ENCODE data around the gene KDSR.
"Not testable (repeated sequence)": the region's sequence is repeated elsewhere in the genome, so short reads cannot be mapped to it uniquely, and the experiment has no call there.

The KDSR gene

GRCh38 chr18:63365876-63366212, 1.2 kb downstream of the KDSR start:
- no peak for DNase-seq

DNA sequence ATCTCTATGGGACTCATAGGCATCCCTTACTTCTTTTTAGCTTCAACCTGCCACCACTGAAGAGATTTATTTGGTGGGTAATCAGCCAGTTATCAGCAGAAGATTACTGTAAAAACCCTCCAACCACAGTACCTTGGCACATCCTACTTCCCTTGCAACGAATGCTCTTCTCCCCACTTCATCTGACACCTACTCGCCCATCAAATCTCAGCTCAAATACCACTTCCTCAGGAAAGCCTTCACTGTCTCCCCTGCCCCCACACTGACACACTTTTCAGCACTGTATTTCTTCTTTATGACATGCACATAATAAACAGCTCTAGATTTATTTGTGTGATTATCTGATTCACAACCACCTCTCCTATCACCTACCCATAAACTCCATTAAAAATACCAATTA, 3.1 kb downstream of the KDSR start:
- DNase-seq, result no peak

DNA sequence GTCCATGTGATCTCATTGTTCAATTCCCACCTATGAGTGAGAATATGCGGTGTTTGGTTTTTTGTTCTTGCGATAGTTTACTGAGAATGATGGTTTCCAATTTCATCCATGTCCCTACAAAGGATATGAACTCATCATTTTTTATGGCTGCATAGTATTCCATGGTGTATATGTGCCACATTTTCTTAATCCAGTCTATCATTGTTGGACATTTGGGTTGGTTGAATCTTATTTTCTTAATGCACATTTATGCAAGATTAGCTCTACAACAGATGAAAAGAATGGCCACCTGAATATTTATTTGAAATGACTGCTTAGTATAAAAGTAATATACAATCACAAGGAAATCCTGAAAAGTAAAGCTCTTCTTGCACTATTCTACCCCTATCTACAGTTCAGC, 3.6 kb downstream of the KDSR start:
- not testable (repeated sequence) for DNase-seq

DNA sequence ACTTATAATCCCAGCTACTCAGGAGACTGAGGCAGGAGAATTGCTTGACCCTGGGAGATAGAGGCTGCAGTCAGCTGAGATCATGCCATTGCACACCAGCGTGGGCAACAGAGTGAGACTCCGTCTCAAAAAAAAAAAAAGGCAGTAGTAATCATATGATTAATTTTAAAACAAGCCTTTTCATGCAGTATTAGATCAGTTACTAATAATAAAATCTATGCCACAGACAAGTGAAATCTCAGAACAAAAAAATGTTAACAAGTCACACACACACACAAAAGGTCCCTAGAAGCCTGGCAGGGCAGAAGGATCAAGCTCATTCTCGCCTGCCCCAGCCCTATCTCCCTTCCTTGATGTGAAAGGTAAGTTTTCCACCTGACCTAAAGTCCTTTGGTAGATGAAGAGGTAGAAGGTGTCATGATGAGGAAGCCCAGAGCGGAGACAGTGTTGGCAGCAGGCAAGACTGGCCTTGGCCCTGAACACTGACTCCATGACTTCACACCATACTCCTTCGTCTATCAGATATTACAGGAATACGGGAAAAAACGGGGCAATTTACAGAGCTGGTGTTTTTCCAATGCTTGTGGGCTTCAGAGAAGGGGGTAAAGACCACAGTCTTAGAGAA, 10.6 kb downstream of the KDSR start:
- DNase-seq, result no peak

DNA sequence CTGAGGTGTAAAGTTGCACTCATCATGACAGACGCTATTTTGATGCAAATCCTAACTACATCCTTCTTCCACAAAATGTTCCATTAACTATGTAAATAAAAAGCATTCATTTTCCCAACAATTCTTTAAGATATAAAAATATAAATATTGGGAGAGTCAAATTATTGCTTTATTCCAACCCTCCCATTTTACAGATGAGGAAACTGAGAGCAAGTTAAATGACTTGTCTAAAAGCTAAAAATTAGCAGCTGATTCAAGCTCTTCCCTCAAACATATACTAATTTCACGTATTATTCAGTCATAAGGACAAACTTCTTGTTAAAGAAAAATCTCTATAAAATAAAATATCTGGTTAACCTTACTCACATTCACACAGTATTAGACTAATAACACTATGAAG, 16.8 kb downstream of the KDSR start:
- no peak for DNase-seq

GRCh38 chr18:63348508-63349136, 18.4 kb downstream of the KDSR start:
- DNase-seq, result no peak

- no peak for DNase-seq
Observed at GRCh38 chr18:63346480-63347183, 20.4 kb downstream of the KDSR start.

DNA sequence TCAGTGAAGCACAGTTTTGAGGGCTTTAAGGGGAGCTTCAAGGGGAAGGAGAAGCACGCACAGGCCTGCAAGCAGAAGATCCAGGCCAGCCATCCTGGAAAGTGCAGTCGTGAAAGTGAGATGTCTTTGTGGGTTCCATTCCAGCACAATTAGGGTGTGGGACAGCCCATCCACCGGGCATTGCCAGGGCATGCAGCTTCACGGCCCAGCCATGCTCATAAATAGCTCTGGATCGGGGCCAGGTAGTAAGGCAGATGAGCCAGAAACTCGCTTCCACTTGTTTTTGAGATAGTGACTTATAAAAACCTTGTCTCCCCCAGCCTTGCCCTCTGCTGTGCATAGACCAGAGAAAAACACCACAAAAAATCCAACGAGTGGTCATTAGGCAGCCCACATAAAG, 21.0 kb downstream of the KDSR start:
- peak; percentile 48 for DNase-seq

GRCh38 chr18:63344918-63345317, 22.1 kb downstream of the KDSR start:
- DNase-seq, result no peak

DNA sequence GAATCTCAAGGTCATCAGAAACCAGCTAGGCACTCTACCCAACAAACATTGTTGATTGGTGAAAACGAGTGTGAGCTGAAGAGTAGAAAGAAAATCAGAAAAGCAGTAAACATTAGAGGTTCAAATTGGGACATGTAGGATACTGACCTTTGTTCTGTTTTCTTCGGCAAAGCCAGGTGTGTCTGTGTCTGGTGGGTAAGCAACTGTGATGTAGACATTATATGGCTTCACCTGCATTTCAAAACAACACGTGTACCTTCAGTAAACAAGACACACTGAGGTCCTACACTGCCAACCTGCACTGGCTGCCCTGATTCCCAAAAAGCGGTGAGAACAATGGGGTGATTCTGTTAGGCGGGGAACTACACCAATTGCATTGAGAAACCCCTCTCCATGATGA, 22.7 kb downstream of the KDSR start:
- no peak for DNase-seq

GRCh38 chr18:63342206-63342605, 24.8 kb downstream of the KDSR start:
- peak; percentile 59 for DNase-seq

DNA sequence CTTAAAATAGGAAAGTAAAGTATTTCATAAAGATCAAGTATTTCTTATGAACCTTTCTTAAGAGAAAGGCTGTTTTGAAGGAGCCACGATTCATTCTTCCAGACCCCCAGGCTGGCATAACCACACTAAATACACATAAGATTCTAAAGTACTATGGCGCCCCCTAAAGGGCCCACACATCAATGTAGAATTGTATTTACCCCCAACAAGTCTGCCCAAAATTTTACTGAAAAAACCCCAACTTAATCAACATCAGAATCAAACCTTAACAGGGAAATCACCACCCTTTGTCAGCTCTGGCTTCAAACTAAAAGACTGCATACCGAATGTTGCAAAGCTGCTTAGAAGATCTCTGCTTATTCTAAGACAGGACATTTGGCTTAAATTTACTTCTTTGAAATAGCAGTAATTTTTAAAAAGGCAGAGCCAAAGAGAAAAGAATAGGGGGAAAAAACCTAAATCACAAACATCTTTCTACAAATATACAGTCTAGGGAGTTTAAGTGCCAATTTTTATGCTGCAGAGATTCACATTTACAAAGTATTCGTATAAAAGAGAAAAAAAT, 27.0 kb downstream of the KDSR start:
- DNase-seq, result no peak

DNA sequence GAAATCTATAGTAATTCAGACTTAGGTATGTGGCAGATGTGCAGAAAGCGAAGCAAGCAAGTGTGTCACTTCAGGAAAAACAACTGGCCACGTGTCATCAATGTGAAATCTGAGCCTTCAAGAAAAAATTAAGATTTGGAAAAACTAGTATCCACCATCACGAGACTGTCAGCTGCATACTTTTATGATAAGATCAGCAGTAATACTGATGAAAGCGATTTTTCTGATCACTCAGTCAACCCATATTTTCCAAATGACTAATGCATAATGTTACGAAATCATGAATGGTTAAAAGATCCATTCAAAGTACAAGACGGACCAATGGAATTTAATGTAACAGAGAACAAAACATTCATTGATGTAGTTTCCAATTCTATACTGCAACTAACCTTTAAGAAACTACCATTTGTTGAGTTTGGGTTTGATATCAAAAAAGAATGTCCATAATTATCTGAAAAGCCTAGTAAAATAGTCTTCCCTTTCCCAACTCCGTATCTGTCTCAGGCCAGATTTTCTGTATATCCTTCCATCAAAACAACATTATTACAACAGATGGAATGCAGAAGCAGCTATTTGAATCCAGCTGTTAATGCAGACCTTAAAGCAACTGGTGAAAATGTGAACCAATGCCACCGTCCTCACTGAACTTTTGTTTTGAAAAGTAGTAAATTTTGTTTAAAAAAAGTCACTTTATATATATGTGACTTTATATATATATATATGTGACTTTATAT, 30.5 kb downstream of the KDSR start:
- DNase-seq, result no peak

- DNase-seq, result no peak
Observed at GRCh38 chr18:63331105-63331504, 35.9 kb downstream of the KDSR start.

DNA sequence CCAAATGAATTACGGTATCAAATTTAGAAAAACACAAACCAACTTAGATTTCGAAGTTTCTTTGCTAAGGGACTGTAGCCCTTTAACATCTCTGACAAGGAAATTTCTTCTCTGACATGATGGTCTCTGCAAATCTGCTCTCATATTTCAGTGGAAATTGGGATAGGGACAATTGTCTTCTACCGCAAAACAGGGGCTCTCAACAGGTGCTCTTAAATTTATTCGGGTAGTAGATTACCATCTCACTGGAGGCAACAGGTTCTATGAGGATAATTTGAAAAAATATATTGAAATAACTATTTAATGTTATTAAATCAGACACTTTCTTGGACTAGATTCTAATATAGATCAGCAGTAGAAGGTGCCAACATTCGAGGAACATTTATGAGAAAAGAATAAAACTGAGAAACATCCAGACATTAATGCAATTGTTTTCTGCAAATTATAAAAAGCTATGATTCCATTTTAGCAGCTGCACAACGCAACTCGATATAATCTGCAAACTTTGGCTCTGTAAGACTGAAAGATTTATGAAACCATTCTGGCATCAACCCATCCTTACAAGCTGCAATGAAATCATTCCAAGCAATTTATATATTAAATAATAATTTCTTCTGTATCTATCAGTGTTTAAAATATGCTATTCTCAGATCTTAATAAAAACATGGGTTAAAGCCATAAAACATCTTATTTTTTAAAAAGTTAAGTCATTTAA, 37.4 kb downstream of the KDSR start:
- no peak for DNase-seq

GRCh38 chr18:63326011-63326410, 41.0 kb downstream of the KDSR start:
- no peak for DNase-seq

GRCh38 chr18:63325086-63325686, 41.8 kb downstream of the KDSR start:
- no peak for DNase-seq

DNA sequence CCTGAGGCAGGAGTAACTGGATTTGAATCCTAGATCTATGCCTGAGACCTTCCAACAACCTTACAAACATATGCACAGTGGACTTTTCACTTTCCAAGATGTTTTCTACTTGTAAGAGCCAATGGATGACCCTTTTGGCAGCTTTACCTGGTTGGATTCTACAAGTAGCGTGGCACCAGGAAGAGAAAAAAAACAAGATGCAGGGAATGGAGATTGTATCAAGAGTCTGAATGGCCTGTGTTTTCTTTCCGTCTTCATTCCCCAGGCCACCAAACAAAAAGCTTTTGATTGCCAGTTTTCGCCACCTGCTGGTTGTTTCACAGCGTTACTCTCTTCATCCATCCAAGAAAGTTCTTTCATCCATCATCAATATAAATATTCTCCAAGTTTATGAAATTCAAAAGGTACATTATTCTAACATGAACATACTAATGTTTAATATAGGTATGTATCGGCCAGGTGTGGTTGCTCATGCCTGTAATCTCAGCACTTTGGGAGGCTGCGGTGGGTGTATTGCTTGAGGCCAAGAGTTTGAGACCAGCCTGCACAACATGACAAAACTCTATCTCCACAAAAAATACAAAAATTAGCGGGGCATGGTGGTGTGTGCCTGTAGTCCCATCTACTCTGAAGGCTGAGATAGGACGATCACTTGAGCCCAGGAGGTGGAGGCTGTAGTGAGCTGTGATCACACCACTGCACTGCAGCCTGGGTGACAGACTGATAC, 43.9 kb downstream of the KDSR start:
- peak; percentile 82 for DNase-seq

GRCh38 chr18:63322206-63322605, 44.8 kb downstream of the KDSR start:
- no peak for DNase-seq

DNA sequence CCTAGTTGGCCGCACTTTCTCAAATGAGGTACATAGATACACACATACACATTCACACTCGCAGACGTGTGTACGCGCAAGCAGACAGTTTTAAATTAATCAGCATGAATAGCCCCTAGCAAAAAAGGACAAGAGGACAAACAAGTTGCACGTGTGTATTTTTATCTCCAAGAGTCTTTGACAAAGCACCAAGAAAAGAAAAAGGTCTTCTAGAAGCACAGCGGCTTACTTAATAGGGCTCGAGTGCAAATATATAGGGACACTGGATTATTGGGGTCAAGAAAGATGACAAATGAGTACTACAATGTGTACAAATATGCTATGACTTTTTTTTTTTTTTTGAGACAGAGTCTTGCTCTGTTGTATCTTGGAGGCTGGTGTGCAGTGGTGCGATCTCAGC, 45.7 kb downstream of the KDSR start:
- no peak for DNase-seq

- DNase-seq, result no peak
Observed at GRCh38 chr18:63320975-63321265, 46.1 kb downstream of the KDSR start.
